HFF-Myc (cell line): ENCODE data around the gene SECISBP2L.

Experiments used
- DNase-seq: peaks from one replicate; pipeline ENCODE4 v3.0.0-alpha.2; 2011; ENCODE audit warnings: low read depth; ENCODE audit errors: extremely low read depth
- H3K4me3 ChIP-seq: replicated peaks from 2 replicates; pipeline ENCODE4 v1.5.1; 2011; ENCODE audit warnings: low read depth, mild to moderate bottlenecking, control low read depth, low read length
- TF ChIP-seq, protein P1 (sequence below): IDR thresholded peaks from 2 replicates; pipeline ENCODE4 v1.5.1; 2012; ENCODE audit warnings: mild to moderate bottlenecking, low read depth, low read length, control low read depth; ENCODE audit errors: missing control alignments

SECISBP2L gene

DNA sequence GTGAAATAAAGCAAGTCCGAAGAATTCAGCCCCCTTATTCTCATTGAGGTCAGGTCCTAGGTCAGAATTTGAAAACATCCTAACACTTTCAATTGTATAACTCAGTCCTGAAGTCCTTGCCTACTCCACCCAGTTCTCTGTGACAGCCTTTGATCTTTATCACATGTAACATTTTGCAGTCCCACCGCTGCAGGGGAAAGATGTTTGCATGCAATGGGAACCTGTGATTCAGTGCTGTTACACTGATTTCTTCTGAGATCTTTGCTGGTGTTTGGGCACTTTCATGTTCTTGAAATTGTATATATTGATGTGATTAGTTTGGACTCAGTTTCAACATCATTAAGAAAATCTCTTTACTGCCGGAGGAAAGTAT is 18.0 kb upstream of the SECISBP2L start:
- TF ChIP-seq, protein P1, sequence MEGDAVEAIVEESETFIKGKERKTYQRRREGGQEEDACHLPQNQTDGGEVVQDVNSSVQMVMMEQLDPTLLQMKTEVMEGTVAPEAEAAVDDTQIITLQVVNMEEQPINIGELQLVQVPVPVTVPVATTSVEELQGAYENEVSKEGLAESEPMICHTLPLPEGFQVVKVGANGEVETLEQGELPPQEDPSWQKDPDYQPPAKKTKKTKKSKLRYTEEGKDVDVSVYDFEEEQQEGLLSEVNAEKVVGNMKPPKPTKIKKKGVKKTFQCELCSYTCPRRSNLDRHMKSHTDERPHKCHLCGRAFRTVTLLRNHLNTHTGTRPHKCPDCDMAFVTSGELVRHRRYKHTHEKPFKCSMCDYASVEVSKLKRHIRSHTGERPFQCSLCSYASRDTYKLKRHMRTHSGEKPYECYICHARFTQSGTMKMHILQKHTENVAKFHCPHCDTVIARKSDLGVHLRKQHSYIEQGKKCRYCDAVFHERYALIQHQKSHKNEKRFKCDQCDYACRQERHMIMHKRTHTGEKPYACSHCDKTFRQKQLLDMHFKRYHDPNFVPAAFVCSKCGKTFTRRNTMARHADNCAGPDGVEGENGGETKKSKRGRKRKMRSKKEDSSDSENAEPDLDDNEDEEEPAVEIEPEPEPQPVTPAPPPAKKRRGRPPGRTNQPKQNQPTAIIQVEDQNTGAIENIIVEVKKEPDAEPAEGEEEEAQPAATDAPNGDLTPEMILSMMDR, result no peak
- no peak overlapping the region for H3K4me3 ChIP-seq
- DNase-seq, result no peak

DNA sequence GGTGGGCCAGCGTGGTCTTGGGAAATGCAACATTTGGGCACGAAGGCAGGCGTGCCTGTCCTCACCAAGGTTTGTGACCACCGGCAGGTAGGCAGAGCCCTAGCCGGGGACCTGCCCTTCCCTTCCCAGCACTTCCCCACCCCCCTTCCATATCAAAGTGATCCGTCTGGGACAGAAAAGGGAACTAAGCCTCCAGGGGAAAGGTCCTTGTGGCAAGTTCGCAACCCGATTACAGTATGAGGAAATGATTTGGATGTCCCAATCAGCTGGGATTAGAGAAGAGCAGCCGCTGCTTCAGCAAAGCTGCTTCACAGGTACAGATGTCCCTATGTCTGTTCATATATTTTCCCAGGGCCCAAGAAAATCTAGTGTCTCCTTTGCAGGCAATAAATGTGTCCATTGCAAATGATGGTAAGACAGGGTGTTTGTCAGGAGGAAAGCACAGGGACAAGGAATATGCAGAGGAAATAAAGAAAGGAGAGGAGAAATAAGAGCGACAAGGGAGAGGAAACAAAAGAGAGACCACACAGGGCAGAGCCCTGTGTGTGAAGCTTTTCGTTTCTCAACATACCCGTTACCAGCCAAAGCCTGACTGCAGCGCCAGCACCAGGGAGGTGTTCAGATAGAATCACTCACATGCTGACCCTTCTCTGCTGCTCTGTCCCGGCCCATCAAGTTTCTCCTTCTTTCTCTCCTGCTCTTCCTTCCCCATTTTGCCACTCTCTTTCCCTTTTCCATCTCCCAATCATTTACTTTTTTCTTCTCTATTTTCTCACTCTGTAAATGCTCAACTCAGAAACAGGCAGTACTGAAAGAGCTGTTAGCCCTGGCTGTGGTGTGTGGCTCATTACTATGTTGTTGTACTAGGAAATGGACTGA is 17.4 kb upstream of the SECISBP2L start:
- no peak for DNase-seq
- TF ChIP-seq, protein P1, result no peak
- no peak overlapping the region for H3K4me3 ChIP-seq

DNA sequence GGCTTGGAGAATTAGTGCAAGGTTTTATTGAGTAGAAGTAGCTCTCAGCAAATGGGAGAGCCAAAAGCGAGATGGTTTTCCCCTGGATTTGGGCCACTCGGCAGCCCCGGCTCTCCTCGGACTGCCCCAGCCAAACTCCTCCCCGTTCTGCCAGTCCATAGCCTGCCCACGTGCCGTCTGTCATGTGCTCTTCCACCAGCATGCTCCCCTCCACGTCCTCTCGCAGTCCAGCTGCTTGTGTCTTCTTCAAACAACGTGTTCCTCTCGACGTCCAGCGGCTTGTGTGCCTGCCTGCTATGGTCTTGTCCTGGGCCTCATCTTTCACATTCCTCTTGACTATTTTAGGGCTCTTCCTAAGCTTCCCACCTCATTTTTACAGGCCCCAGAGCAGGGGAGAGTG is 16.7 kb upstream of the SECISBP2L start:
- TF ChIP-seq, protein P1, result no peak
- DNase-seq, result no peak
- no peak overlapping the region for H3K4me3 ChIP-seq

DNA sequence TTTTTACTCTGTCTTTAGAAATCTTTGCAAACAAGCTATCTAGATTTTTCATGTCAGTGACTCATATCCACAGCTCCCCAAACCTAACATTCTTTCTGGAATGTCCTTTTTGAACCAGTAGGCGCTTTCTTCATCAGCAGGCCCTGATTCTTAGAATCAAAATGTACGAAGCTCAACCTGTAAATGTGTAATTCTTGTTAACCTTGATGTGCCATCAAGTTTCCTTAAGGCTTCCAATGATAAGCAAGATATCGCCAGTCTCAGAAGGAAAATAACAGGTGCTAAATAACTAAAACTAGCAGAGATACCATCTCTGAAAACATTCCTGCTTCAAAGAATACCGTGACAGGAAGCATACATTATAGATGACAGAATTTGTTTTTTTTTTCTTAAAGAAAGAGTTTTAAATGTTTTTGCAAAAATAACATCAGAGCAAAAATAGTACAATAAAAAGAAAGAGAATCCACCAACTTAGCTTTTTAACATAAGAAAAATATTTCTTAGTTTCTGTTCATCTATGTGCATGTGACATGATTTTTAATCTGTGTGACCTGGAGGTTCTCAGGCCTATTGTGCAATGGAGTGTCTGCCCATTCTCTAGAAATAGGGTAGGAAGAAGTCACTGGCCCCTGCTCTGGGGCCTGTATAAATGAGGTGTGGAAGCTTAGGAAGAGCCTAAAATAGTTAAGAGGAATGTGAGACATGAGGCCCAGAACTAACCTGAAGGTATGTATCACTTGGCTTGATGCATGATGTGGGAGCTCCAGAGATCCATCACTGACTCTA is 14.7 kb upstream of the SECISBP2L start:
- no peak for DNase-seq
- TF ChIP-seq, protein P1, result no peak
- H3K4me3 ChIP-seq, result no peak overlapping the region

DNA sequence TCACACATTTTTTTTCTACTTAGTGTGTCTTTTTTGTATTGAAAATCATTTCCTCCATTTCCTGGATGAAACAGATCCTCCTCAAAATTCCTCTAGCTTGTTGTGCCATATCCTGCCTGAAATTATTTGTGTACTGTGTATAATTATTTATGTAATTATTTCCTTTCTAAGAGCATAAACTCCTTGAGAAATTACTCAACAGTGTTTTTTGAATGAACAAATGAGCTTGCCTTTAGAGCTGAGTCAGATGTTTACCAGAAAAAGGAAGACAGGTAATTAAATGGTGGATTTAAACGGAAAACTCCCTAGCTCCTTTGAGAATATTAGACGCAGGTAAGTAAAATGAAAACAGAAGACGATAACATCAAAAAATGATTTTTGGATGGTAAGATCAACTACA is 13.2 kb upstream of the SECISBP2L start:
- no peak for DNase-seq
- no peak overlapping the region for H3K4me3 ChIP-seq
- TF ChIP-seq, protein P1, result no peak

DNA sequence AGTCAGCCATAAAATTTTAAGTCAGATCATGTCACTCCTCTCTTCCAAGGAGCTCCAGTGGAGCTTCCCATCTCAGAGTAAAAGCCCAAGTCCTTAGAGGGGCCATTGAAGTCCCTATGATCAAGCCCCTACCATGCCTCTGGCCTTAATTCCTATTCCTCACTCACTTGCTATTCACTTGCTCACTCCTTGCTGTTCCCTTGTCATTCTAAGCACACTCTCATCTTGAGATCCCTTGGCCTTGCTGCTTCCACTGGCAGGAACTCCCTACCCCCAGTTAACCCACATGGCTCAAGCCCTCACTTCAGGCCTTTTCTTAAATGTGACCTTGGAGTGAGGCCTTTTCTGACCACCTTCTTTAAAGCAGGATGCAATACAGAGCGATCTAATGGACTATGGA is 12.3 kb upstream of the SECISBP2L start:
- TF ChIP-seq, protein P1, result no peak
- DNase-seq, result no peak
- H3K4me3 ChIP-seq, result no peak overlapping the region
